Measurements from ENCODE around the gene HNF1B.

The HNF1B gene

DNA sequence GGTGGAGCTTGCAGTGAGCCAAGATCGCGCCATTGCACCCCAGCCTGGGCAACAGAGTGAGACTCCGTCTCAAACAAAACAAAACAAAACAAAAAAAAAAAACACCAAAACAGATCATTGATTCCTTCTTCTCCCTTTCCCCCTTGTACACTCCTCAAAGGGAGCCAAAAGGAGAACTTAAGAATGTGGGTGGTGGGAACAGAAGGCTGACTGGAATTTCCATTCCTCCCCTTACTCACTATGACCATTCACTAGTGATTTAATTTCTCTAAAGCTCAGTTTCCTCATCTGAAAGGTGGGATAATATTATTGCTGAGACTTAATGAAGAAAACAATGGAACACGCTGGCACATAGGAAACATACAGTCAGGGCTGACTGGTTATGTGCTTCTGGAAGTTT is 17.1 kb upstream of the HNF1B start:
- DNase-seq (ENCODE audit: low spot score), result no peak

- DNase-seq (ENCODE audit: low spot score), result no peak
Measured at GRCh38 chr17:37761059-37761458, 16.2 kb upstream of the HNF1B start.

DNA sequence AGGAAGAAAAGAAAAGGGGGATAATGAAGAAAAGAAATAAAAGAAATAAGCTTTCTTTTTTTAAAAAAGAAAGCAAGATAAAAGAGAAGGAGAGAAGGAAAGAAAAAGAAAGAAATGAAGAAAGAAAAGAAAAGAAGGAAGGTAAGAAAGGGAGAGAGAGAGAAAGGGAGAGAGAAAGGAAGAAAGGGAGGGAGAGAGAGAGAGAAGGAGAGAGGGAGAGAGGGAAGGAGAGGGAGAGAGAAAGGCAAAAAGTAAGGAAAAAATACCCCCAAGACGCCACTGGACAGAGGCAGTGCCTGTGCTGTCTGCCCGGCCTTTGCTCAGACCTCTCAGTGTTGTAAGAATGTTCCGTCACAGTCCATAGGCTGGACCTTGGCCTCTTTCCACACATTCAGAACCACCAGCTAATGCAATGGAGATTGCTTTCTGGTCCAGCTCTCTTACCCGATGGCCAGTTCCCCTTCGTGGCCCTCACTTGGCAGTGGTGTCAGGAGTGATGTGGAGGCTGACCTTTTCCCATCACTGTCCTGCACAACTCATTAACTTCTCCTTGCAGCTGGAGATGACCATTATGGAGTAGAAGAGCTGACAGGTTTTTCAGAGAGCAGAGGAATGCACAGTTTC is 14.3 kb upstream of the HNF1B start:
- DNase-seq (ENCODE audit: low spot score), result no peak

DNA sequence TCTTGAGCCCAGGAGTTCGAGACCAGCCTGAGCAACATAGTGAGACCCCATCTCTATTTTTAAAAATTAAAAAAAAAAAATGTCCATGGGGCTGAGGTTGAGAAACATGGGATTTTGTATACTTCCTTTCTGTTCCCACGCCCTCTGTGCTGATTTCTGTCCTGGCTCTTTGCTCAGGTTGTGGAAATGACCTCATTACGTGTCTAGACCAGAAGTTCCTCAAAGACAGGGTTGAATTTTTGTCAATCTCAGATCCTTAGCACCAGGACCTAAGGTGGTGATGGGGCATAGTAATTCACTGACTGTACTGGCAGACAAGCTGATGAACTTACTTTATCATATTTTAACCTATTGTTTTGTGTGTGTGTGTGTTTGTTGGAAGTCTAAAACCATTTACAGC is 11.2 kb upstream of the HNF1B start:
- DNase-seq (ENCODE audit: low spot score), result no peak

DNA sequence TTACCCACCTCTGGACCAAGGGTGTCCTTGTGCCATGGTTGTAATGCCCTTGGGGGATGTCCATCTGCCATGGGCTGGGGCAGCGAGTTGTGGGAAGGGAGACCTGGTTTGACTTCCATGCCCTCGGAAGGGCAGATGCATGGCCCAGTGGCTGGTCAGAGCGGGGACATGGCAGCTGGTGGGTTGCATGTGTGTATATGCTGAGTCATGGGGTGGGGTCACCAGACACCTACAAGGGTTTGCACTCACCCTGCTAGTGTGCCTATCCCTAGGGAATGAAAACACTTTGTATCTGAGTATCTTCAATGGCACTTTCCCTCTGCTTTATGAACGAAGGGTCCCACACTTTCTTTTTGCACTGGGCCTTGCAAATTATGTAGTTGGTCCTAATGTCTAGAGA is 10.6 kb upstream of the HNF1B start:
- DNase-seq (ENCODE audit: low spot score), result no peak

- no peak for DNase-seq (ENCODE audit: low spot score)
Measured at GRCh38 chr17:37754363-37754762, 9.5 kb upstream of the HNF1B start.

DNA sequence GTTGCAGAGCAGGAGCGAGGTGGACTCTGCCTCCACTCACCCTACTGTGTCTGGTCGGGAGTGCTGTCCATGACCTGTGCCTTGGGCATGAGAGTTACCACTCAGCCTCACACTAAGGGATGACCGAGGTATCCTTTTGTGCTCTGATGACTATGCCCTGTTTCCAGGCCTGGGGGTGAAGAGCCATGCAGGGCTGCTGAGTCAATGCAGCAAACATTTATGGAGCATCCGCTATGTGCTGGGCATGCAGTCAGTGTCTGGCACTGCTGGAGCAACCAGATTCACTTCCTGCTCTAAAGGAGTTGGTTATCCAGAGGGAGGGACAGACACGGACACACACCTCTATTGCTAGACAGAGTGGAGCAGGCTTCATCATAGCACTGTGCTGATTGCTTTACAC is 7.6 kb upstream of the HNF1B start:
- no peak for DNase-seq (ENCODE audit: low spot score)

DNA sequence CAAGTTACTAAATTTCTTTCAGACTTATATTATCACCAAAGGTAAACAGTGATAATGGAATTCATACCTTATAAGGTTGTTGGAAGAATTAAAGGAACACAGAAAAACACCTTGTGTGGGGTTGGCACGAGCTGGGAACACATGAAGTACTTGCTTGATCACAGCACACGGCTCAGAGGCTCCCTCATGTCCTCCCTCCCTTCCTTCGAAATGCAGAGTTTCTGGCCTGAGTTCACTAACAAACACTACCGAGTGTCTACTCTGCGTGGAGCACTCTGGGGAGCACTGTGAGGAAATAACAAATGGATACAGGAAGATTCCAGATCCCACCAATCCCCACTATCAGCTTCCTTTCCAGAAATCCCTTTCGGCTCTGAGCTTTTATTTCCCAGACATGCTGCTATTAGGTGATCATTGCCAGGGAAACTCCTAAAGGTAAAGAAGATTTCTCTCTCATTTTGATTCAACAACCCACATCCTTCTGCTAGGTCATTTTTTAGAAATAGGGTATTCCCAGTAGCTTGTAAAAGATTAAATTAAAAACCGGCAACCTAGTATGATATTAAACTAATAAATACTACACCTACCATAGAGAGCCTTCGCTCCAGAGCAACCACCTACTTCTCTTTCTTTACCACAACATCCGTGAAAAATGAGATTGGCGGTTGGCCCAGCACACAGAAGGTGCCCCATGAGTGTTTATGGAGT is 6.1 kb upstream of the HNF1B start:
- no peak for DNase-seq (ENCODE audit: low spot score)

DNA sequence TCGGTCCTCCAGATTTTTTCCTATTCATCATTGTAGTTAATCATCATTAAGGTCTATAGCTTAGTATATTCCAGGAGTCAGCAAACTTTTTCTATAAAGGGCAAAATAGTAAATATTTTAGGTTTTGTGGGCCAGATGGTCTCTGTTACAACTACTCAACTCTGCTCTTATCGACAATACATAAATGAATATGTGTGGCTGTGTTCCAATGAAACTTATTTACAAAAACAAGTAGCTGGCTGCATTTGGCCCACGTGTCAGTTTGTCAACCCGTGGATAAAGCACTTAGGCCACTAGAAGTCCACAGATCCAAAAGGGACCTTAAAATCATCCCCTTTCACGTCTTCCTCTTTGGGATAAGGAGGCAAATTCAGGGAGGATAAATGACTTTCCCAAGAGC is 5.4 kb upstream of the HNF1B start:
- DNase-seq (ENCODE audit: low spot score), result no peak

GRCh38 chr17:37747222-37747621 is 2.4 kb upstream of the HNF1B start:
- DNase-seq (ENCODE audit: low spot score), result no peak

DNA sequence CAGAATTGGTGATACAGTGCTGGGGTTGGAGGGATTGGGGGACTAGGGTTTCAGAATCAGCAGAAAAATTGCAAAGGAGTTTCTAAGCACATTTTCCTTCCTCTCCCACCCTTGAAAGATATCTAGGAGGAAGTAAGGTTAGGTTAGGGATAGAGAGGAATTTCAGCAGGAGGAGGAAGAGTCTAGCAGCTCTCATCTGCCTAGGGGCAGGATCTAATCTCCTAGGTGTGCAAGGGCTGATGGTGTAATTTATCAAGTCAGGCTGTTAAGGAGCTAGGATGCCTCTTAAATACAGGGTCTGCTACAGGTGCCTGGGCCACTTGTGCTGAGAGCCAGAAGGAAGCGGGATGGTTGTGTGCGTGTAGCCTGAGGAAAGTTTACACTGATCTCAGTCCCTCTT is 1.8 kb upstream of the HNF1B start:
- DNase-seq (ENCODE audit: low spot score), result no peak

DNA sequence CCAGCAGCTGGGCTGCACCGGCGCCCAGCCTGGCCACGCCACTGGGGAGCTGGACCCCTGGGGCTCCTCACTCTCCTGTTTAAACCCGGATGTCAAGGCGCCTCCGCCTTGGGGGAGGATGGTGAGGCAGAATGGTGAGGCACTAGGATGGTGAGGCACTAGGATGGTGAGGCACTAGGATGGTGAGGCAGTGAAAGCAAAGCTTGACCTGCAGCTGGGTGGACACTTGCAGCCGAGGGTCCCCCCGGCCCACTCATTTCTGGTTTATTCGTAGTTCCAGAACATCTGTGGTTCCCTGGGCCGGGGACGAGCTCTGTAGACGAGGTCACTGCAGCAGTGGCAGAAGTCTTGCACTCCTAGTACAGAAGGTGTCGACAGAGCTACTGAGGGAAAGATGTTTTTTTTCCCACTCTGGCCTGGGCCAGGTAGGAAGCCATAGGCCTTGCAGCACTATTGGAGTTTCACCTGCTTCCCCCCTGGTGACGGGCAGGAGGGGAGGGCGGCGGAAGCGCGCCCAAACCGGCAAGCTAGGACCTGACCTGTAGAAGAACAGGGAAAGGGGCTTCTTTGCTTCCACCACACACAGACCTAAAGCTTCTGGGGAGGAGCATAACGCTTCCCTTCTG is 1.1 kb upstream of the HNF1B start:
- no peak for DNase-seq (ENCODE audit: low spot score)

- no peak for DNase-seq (ENCODE audit: low spot score)
Measured at GRCh38 chr17:37744633-37744927, 279 bp downstream of the HNF1B start.

GRCh38 chr17:37743875-37744632 is 805 bp downstream of the HNF1B start:
- DNase-seq (ENCODE audit: low spot score), result no peak

- no peak for DNase-seq (ENCODE audit: low spot score)
Measured at GRCh38 chr17:37743612-37743874, 1.3 kb downstream of the HNF1B start.

DNA sequence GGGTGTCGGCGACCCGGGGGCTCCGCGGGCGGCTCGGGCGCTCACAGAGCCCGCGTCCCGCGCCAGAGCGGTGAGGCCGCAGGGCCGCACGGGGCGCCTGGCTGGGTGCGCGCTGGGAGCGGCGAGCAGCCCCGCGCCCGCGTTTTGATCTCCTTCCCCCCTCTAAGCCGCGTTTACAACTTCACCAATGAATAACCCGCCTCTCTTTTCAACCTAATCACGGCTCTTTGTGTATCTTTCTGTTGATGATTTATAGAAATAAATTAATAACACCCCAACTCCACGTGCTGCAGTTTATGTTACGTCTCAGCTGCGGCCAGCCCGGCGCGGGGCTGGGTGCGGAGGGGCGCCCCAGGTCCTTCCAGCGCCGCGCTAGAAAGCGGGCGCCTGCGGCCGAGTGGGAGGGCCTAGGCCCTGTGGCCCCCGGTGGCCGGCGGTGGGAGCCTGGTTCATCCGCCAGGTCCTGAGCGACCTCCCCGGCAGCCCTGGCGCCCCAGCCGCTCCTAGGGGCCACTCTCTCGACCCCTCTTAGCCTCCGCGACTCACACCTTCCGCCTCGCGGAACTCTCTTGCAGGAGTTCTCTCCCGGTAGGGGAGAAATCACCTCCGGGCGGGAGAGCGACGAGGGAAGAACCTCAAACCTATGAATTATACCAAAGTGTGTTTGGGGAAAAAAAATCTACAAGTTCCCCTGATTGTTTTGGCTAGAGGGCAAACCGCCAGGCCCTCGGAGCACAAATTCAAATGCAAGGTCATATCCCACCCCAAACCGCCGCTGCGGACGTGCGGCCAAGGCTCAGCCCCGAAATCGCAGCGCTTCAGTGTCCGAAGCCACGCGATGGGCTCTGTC is 1.9 kb downstream of the HNF1B start:
- DNase-seq (ENCODE audit: low spot score), result no peak

- DNase-seq (ENCODE audit: low spot score), result no peak
Measured at GRCh38 chr17:37742116-37742761, 2.6 kb downstream of the HNF1B start.

GRCh38 chr17:37741341-37742115 is 3.3 kb downstream of the HNF1B start:
- DNase-seq (ENCODE audit: low spot score), result no peak

DNA sequence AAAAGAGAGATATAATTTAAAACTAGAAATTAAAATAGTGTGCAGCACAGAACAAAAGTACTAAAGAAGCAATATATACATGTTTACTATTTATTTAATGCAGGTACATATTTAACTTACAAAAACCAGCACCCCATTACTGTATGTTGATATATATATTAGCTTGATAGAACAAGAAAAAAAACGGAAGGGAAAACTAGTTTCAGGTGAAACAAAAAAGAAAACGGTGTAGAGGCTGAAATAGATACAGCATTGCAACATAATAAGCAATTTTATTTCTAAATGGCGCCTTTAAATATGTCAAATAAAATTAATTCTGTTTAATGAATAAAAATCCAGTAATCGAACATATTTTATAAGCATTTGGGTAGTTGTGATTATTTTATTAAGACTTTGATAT is 3.9 kb downstream of the HNF1B start:
- no peak for DNase-seq (ENCODE audit: low spot score)

DNA sequence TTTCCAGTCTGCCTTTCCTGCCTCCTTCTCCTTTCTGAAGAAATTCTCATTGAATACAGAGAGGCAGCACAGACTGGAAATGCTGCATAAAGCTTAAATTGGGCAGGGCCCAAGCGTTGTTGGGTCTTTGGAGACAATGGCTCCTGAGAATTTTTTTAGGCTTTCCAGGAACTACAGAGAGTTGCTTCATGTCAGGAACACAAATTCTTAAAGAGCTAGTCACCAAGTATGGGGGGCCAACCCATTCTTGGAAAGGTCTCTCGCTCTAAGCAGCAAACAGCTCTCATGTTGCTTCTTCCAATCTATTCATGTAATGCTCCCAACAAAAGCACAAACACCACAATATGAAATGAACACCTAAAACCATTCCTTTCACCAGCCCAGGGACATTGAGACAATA is 6.9 kb downstream of the HNF1B start:
- no peak for DNase-seq (ENCODE audit: low spot score)

GRCh38 chr17:37737081-37737480 is 7.8 kb downstream of the HNF1B start:
- no peak for DNase-seq (ENCODE audit: low spot score)
